ENCODE data around the gene AVP. TPM values are rescaled to one million over a fixed set of nuclear protein-coding genes. Genes with fewer than 3 reads are reported as not detected.

Gene AVP
- total RNA-seq, 2 donors from 2014 or later, result not detected

DNA sequence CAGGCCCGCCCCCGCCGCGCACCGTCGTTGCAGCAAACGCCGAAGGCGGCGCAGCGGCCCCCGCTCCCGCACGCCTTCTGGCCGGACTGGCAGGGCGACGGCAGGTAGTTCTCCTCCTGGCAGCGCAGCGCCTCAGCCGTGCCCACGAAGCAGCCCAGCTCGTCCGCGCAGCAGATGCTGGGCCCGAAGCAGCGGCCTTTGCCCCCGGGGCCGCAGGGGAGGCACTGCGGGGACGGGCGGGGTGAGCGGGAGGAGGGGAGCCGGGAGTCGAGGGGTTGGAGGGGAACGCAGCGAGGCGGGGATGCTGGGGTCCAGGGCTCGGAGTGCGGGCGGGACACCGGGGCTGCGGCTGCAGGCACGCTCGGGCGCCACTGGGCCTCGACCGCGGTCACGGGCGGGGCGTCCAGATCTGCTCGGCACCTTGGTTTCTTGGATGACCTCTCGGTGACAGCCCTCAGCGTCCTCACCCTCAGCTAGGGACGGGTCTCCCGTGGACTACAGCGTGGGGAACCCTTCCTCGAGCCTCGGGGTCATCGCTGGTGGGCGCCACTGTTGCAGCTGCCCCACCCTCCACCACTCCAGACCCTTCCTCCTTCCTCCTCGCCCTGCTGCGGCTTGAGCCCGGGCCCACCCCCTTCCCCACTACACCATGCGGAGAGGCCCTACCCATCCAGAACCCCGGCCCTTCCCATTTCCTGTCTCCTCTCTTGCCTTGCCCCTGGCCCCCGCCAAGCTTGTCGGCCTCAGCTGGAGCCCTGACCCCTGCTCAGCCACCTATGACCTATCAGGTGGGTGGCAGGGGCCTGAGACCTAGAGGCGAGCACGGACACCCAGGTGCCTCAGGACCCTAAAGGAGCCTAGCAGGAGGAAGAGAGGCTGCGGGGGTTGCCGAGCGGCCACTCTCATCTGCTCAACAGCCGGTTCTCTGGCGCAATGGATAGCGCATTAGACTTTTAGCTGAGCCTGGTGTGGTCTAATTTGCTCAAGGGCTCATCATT, 1.3 kb downstream of the AVP start:
- H3K27me3 ChIP-seq, result no peaks in the 10 kb centered on the region
- ATAC-seq, result no peak
- 21 to 47% methylated on average over 13 to 67 of the region's 76 CpGs for WGBS, 2 donors

DNA sequence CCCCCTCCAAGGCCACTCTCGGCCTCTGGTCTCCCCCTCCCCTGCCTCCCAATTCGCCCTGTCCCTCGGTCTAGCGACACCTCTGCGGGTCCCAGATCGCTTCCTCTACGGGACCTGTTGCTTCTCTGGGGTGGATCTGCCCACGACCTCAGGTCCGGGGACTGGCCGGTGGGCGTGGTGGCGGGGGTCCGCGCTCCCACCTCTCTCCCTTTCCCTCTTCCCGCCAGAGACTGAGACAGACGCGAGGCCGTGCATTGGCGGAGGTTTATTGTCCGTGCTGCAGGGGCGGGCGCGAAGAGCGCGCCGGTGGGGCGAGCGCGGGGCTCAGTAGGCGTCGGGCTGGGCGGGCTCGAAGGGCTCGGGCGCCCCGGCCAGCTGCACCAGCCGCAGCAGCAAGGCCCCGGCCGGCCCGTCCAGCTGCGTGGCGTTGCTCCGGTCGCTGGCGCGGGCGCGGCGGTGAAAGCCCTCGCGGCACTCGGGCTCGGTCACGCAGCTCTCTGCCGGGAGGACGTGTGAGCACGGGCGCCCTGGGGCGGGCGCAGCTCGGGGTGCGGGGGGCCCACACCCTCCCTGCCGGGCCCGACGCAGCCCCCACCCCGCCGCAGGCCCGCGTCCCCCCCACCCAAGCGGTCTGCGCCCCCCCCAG, 2.1 kb downstream of the AVP start:
- no peak for TF ChIP-seq POLR2A (IDR thresholded peaks at IDR 0.05)
- TF ChIP-seq, protein P1, sequence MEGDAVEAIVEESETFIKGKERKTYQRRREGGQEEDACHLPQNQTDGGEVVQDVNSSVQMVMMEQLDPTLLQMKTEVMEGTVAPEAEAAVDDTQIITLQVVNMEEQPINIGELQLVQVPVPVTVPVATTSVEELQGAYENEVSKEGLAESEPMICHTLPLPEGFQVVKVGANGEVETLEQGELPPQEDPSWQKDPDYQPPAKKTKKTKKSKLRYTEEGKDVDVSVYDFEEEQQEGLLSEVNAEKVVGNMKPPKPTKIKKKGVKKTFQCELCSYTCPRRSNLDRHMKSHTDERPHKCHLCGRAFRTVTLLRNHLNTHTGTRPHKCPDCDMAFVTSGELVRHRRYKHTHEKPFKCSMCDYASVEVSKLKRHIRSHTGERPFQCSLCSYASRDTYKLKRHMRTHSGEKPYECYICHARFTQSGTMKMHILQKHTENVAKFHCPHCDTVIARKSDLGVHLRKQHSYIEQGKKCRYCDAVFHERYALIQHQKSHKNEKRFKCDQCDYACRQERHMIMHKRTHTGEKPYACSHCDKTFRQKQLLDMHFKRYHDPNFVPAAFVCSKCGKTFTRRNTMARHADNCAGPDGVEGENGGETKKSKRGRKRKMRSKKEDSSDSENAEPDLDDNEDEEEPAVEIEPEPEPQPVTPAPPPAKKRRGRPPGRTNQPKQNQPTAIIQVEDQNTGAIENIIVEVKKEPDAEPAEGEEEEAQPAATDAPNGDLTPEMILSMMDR (IDR thresholded peaks at IDR 0.05), result no peak
- no peaks in the 10 kb centered on the region for H3K27me3 ChIP-seq
- no peak overlapping the region for H3K4me3 ChIP-seq
- WGBS, 2 donors, result 6 to 46% methylated on average over 7 to 57 of the region's 71 CpGs
- DNase-seq (peak in 1 of 4 donors; percentile 24), ATAC-seq (peak; percentile 30)
- intact Hi-C loops (cut with DNase I), result no loop called here
- H3K9me3 ChIP-seq, result no peaks in the 10 kb centered on the region
- peaks cover 10% of the 10 kb centered on the region for H3K4me1 ChIP-seq
- no peak overlapping the region for H3K27ac ChIP-seq
- no peaks in the 10 kb centered on the region for H3K36me3 ChIP-seq (replicated peaks in 1 of 2; ENCODE audit: insufficient read depth in 1 of 2, low read depth in 2 of 2)

More for the DNA sequence above, 1.3 kb downstream of the AVP start:
- intact Hi-C loops (cut with DNase I), result no loop called here
- TF ChIP-seq, protein P1 (IDR thresholded peaks at IDR 0.05), result no peak
- no peak for TF ChIP-seq POLR2A (IDR thresholded peaks at IDR 0.05)
- Histone ChIP-seq H3K4me3 (no peak overlapping the region), H3K4me1 (peaks cover 10% of the 10 kb centered on the region), H3K9me3 (no peaks in the 10 kb centered on the region), H3K27ac (no peak overlapping the region), H3K36me3 (replicated peaks in 1 of 2; ENCODE audit: insufficient read depth in 1 of 2, low read depth in 2 of 2) (no peaks in the 10 kb centered on the region)
- DNase-seq, result no peak

DNA sequence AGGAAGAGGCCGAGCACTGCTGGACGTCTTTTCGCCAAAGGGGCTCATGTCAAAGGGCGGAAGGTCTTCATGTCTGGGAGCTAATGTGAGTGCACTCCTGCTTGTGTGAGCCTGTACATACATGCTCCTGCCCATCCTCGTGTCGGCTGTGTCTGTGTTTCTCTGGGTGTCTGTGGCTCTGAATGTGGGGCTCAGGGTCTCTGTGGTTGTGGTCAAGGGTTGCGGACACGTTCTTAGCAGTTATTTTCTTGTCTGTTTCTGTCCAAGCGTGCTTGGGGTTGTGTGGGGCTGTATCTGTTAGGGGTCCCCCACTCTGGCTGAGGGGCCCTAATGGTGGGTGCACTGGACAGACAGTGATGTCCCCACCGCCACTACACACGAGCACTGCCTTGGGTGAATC, 2.9 kb downstream of the AVP start:
- H3K4me1 ChIP-seq, result peaks cover 10% of the 10 kb centered on the region
- H3K9me3 ChIP-seq, result no peaks in the 10 kb centered on the region
- DNase-seq (no peak), ATAC-seq (no peak)
- no peak overlapping the region for H3K27ac ChIP-seq
- WGBS, 2 donors, result 91% methylated on average over 5 to 11 of the region's 11 CpGs
- H3K36me3 ChIP-seq (replicated peaks in 1 of 2; ENCODE audit: insufficient read depth in 1 of 2, low read depth in 2 of 2), result no peaks in the 10 kb centered on the region
- no peak overlapping the region for H3K4me3 ChIP-seq
- no peaks in the 10 kb centered on the region for H3K27me3 ChIP-seq
- TF ChIP-seq POLR2A (IDR thresholded peaks at IDR 0.05), result no peak
- TF ChIP-seq, protein P1 (IDR thresholded peaks at IDR 0.05), result no peak
- intact Hi-C loops (cut with DNase I), result no loop called here

GRCh38 chr20:3080939-3081388, 3.6 kb downstream of the AVP start:
- ATAC-seq, result no peak
- Histone ChIP-seq H3K27ac (no peak overlapping the region), H3K4me1 (peaks cover 10% of the 10 kb centered on the region), H3K4me3 (no peak overlapping the region), H3K9me3 (no peaks in the 10 kb centered on the region), H3K27me3 (no peaks in the 10 kb centered on the region), H3K36me3 (replicated peaks in 1 of 2; ENCODE audit: insufficient read depth in 1 of 2, low read depth in 2 of 2) (no peaks in the 10 kb centered on the region)
- intact Hi-C loops (cut with DNase I), result no loop called here
- DNase-seq, result peak; percentile 23 to 63 (median 30)
- no peak for TF ChIP-seq POLR2A (IDR thresholded peaks at IDR 0.05)
- TF ChIP-seq, protein P1 (IDR thresholded peaks at IDR 0.05), result no peak
- 36 to 48% methylated on average over 4 to 6 of the region's 6 CpGs for WGBS, 2 donors

Measured in body of pancreas (tissue), 4 donors.